HepG2 (cell line): ENCODE measurements around the gene C1orf35. TPM values are rescaled to one million over a fixed set of nuclear protein-coding genes. Genes with fewer than 3 reads are reported as not detected.
A peak's percentile ranks its signal among the peaks of the same experiment; 100 is the strongest.

Experiments used
- ARNTL ChIP-seq: sonication (generic); formaldehyde crosslinking; IDR thresholded peaks from 2 replicates; pipeline ENCODE4 v1.4.0; 2020; ENCODE audit warnings: mild to moderate bottlenecking, missing genetic modification reagents
- IKZF4 ChIP-seq: sonication (generic); formaldehyde crosslinking; IDR thresholded peaks from 2 replicates; pipeline ENCODE4 v1.5.1; 2020; ENCODE audit warnings: borderline replicate concordance, mild to moderate bottlenecking, low read depth, missing genetic modification reagents; ENCODE audit errors: not compliant biosample characterization
- POGZ ChIP-seq: sonication (generic); formaldehyde crosslinking; IDR thresholded peaks from 2 replicates; pipeline ENCODE4 v1.4.0; 2020; ENCODE audit warnings: mild to moderate bottlenecking, missing genetic modification reagents
- SIN3B ChIP-seq: fragments of 150-350 bp; IDR thresholded peaks from 2 replicates; pipeline ENCODE4 v1.6.1; 2014; ENCODE audit warnings: low read length
- SRY ChIP-seq: sonication (generic); formaldehyde crosslinking; IDR thresholded peaks from 2 replicates; pipeline ENCODE4 v1.8.0; 2022; ENCODE audit warnings: mild to moderate bottlenecking, missing genetic modification reagents
- U2AF1 ChIP-seq: fragments of 200-400 bp; formaldehyde crosslinking; optimal IDR thresholded peaks from 2 replicates; pipeline ENCODE3; 2017; ENCODE audit warnings: mild to moderate bottlenecking, low read depth, low read length
- ZNF205 ChIP-seq: IDR thresholded peaks from 2 replicates; pipeline ENCODE4 v1.6.1; 2018; ENCODE audit warnings: missing biosample characterization, missing genetic modification reagents
- ZNF282 ChIP-seq: fragments of 450-650 bp; IDR thresholded peaks from 2 replicates; pipeline ENCODE4 v1.6.1; 2018; ENCODE audit not compliant: partially characterized antibody
- ZNF354B ChIP-seq: sonication (generic); formaldehyde crosslinking; IDR thresholded peaks from 2 replicates; pipeline ENCODE4 v1.8.0; 2022; ENCODE audit warnings: mild to moderate bottlenecking, missing genetic modification reagents
- ZNF496 ChIP-seq: sonication (generic); formaldehyde crosslinking; IDR thresholded peaks from 2 replicates; pipeline ENCODE4 v1.8.1; 2023; ENCODE audit warnings: mild to moderate bottlenecking, moderate library complexity, missing genetic modification reagents; ENCODE audit not compliant: insufficient replicate concordance
- ZNF512B ChIP-seq: sonication (generic); formaldehyde crosslinking; IDR thresholded peaks from 2 replicates; pipeline ENCODE4 v1.5.1; 2020; ENCODE audit warnings: missing genetic modification reagents, mild to moderate bottlenecking, borderline replicate concordance
- ZNF746 ChIP-seq: sonication (generic); formaldehyde crosslinking; IDR thresholded peaks from 2 replicates; pipeline ENCODE4 v1.8.0; 2022; ENCODE audit warnings: mild to moderate bottlenecking, missing genetic modification reagents
- ZXDC ChIP-seq: sonication (generic); formaldehyde crosslinking; IDR thresholded peaks from 2 replicates; pipeline ENCODE4 v1.5.0; 2020; ENCODE audit warnings: mild to moderate bottlenecking, missing genetic modification reagents
- polyA plus RNA-seq, 8 experiments: library from polyadenylated mRNA; depleted of rRNA in 3 of 8; stranded (reverse) in 7 of 8; unstranded in 1 of 8; fragments of >200 nt; fragmentation: Illumina TruSeq in 4 of 8; extraction: Trizol in 4 of 8; gene quantifications; 2 replicates each; pipeline versions ENCODE4 v1.2.1 to v1.2.3, GENCODE V29; 2011 to 2016; ENCODE audit warnings: low read depth in 4 of 8, missing spikeins in 1 of 8, mixed read lengths in 1 of 8; ENCODE audit not compliant: insufficient read depth in 1 of 8
- total RNA-seq, 5 experiments: library from RNA; depleted of rRNA; stranded (reverse); fragments of >200 nt; fragmentation: Illumina TruSeq; extraction: Trizol; gene quantifications; 2 replicates each; pipeline ENCODE4 v1.2.3, GENCODE V29; 2016; ENCODE audit warnings: low read depth in 1 of 5
- TF ChIP-seq, protein P1 (sequence below): sonication (generic); formaldehyde crosslinking; IDR thresholded peaks from 2 replicates; pipeline ENCODE4 v1.5.0; 2020; ENCODE audit warnings: mild to moderate bottlenecking, missing genetic modification reagents, borderline replicate concordance

C1orf35 gene
- total and polyA plus RNA-seq, 2 of the 13 experiments (the other 11 are each of a cell fraction or from before 2014, with no cell fraction given), result 8.1 to 19.3 TPM

GRCh38 chr1:228149406-228150119, 46.4 kb upstream of the C1orf35 start, which contains the start of gene GJC2 (continued):
- no peak for TF ChIP-seq ZXDC (CRISPR knock-in tag)
- TF ChIP-seq IKZF4, result no peak
- TF ChIP-seq ZNF746 (CRISPR knock-in tag), result peak; percentile 54; the same call in 1 of the 2 replicates
- no peak for TF ChIP-seq ZNF282
- no peak for TF ChIP-seq POGZ (CRISPR knock-in tag)
- TF ChIP-seq ZNF205, result no peak
- TF ChIP-seq ZNF354B (CRISPR knock-in tag), result no peak
- TF ChIP-seq, protein P1, sequence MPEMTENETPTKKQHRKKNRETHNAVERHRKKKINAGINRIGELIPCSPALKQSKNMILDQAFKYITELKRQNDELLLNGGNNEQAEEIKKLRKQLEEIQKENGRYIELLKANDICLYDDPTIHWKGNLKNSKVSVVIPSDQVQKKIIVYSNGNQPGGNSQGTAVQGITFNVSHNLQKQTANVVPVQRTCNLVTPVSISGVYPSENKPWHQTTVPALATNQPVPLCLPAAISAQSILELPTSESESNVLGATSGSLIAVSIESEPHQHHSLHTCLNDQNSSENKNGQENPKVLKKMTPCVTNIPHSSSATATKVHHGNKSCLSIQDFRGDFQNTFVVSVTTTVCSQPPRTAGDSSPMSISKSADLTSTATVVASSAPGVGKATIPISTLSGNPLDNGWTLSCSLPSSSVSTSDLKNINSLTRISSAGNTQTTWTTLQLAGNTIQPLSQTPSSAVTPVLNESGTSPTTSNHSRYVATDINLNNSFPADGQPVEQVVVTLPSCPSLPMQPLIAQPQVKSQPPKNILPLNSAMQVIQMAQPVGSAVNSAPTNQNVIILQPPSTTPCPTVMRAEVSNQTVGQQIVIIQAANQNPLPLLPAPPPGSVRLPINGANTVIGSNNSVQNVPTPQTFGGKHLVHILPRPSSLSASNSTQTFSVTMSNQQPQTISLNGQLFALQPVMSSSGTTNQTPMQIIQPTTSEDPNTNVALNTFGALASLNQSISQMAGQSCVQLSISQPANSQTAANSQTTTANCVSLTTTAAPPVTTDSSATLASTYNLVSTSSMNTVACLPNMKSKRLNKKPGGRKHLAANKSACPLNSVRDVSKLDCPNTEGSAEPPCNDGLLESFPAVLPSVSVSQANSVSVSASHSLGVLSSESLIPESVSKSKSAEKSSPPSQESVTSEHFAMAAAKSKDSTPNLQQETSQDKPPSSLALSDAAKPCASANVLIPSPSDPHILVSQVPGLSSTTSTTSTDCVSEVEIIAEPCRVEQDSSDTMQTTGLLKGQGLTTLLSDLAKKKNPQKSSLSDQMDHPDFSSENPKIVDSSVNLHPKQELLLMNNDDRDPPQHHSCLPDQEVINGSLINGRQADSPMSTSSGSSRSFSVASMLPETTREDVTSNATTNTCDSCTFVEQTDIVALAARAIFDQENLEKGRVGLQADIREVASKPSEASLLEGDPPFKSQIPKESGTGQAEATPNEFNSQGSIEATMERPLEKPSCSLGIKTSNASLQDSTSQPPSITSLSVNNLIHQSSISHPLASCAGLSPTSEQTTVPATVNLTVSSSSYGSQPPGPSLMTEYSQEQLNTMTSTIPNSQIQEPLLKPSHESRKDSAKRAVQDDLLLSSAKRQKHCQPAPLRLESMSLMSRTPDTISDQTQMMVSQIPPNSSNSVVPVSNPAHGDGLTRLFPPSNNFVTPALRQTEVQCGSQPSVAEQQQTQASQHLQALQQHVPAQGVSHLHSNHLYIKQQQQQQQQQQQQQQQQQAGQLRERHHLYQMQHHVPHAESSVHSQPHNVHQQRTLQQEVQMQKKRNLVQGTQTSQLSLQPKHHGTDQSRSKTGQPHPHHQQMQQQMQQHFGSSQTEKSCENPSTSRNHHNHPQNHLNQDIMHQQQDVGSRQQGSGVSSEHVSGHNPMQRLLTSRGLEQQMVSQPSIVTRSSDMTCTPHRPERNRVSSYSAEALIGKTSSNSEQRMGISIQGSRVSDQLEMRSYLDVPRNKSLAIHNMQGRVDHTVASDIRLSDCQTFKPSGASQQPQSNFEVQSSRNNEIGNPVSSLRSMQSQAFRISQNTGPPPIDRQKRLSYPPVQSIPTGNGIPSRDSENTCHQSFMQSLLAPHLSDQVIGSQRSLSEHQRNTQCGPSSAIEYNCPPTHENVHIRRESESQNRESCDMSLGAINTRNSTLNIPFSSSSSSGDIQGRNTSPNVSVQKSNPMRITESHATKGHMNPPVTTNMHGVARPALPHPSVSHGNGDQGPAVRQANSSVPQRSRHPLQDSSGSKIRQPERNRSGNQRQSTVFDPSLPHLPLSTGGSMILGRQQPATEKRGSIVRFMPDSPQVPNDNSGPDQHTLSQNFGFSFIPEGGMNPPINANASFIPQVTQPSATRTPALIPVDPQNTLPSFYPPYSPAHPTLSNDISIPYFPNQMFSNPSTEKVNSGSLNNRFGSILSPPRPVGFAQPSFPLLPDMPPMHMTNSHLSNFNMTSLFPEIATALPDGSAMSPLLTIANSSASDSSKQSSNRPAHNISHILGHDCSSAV, result no peak
- no peak for TF ChIP-seq ZNF512B (CRISPR knock-in tag)
- no peak for TF ChIP-seq ZNF496 (CRISPR knock-in tag)
- no peak for TF ChIP-seq ARNTL (CRISPR knock-in tag)
- no peak for TF ChIP-seq U2AF1
- TF ChIP-seq SIN3B, result no peak
- TF ChIP-seq SRY (CRISPR knock-in tag), result no peak
